ENCODE data around the gene SERTAD4.

- TF ChIP-seq ZNF274 (IDR thresholded peaks at IDR 0.05; ENCODE audit: low read depth, low read length) (no peak), SUZ12 (IDR thresholded peaks at IDR 0.05; ENCODE audit: extremely low read depth, insufficient read depth, insufficient read length) (no peak)
Observed at GRCh38 chr1:210214573-210215409, 17.8 kb upstream of the SERTAD4 start.
